HepG2 (cell line): Measurements from ENCODE around the gene ZCCHC7. TPM values are rescaled to one million over a fixed set of nuclear protein-coding genes. Genes with fewer than 3 reads are reported as not detected.

ENCODE experiments used
- ATAC-seq: fragments of 200-7000 bp; cut with Tn5 transposase; 3 replicates; pipeline ENCODE4 v1.9.1; 2020; ENCODE audit warnings: mild to moderate bottlenecking, moderate library complexity
- BruUV-seq: library from RNA; stranded (reverse); fragments of 400-500 nt; replicated peaks from 2 replicates; lab custom pipeline; 2021; lab: Mats Ljungman, UMichigan
- CTCF ChIA-PET: fragments of 300-600 bp; formaldehyde crosslinking; extraction: SDS; loops from one replicate; lab custom pipeline; 2021; ENCODE audit warnings: low total read pairs, inconsistent platforms, low intra/inter-chr PET ratio; lab: Yijun Ruan, JAX
- POLR2A ChIA-PET: fragments of 350-600 bp; sonication (Branson Sonifier 250); formaldehyde crosslinking; loops from one replicate; lab custom pipeline; 2020; ENCODE audit warnings: antibody characterized with exemption, inconsistent platforms; lab: Yijun Ruan, JAX
- DNase-seq: peaks from one replicate; pipeline ENCODE4 v3.0.0-alpha.2; 2015; ENCODE audit warnings: low spot score
- FAIRE-seq: peaks from 3 replicates; lab custom pipeline; 2011; peaks lifted over from hg19 to GRCh38; lab: Jason Lieb, UNC
- H2AFZ ChIP-seq: one replicate; pipeline ENCODE4 v1.6.1; 2011; ENCODE audit warnings: low read length, inconsistent platforms
- H3K27ac ChIP-seq: fragments of 300-600 bp; 3 replicates; pipeline ENCODE4 v1.8.0; 2011; ENCODE audit warnings: mixed run types, mild to moderate bottlenecking, mixed read lengths, low read length, inconsistent platforms; ENCODE audit not compliant: insufficient read depth; ENCODE audit errors: extremely low read length
- H3K27me3 ChIP-seq, 2 experiments: fragments of 200-600 bp in 1 of 2; 2 replicates in 1 of 2; 3 replicates in 1 of 2; pipeline versions ENCODE4 v1.6.0 to v1.8.0; 2011; ENCODE audit warnings: low read length in 2 of 2, mild to moderate bottlenecking in 2 of 2, moderate library complexity in 2 of 2, inconsistent platforms in 1 of 2; ENCODE audit not compliant: insufficient read depth in 2 of 2, control insufficient read depth in 1 of 2
- H3K36me3 ChIP-seq, 2 experiments: fragments of 200-600 bp in 1 of 2; replicated peaks in 1 of 2; 2 replicates in 1 of 2; 3 replicates in 1 of 2; pipeline versions ENCODE4 v1.5.1 to v1.8.0; 2011; ENCODE audit warnings: low read length in 2 of 2, inconsistent platforms in 1 of 2; ENCODE audit not compliant: insufficient read depth in 2 of 2, control insufficient read depth in 1 of 2
- H3K4me1 ChIP-seq: 2 replicates; pipeline ENCODE4 v1.5.1; 2012; ENCODE audit warnings: low read length, inconsistent platforms; ENCODE audit not compliant: insufficient read depth
- H3K4me2 ChIP-seq: 2 replicates; pipeline ENCODE4 v1.6.0; 2011; ENCODE audit warnings: low read depth, low read length, inconsistent platforms
- H3K4me3 ChIP-seq, 3 experiments: fragments of 200-600 bp in 1 of 3; sonication (generic), shearing (Covaris generic) in 1 of 3; replicated peaks in 1 of 3; 2 replicates each; pipeline ENCODE4 v1.5.1; 2011 to 2016; ENCODE audit warnings: low read length in 3 of 3, inconsistent platforms in 2 of 3, low read depth in 2 of 3, mild to moderate bottlenecking in 2 of 3, control low read depth in 1 of 3, mixed read lengths in 1 of 3; ENCODE audit not compliant: insufficient read depth in 1 of 3
- H3K79me2 ChIP-seq: one replicate; pipeline ENCODE4 v1.6.1; 2011; ENCODE audit warnings: low read length, inconsistent platforms; ENCODE audit not compliant: insufficient read depth
- H3K9ac ChIP-seq: 2 replicates; pipeline ENCODE4 v1.6.0; 2011; ENCODE audit warnings: mild to moderate bottlenecking, low read depth, low read length, inconsistent platforms; ENCODE audit not compliant: insufficient read depth
- H3K9me3 ChIP-seq: 2 replicates; pipeline ENCODE4 v1.5.1; 2012; ENCODE audit warnings: mild to moderate bottlenecking, low read length
- H4K20me1 ChIP-seq: 2 replicates; pipeline ENCODE4 v1.6.0; 2011; ENCODE audit warnings: inconsistent platforms, mild to moderate bottlenecking, low read length, moderate library complexity; ENCODE audit not compliant: insufficient read depth
- ATAD3A ChIP-seq: sonication (generic); formaldehyde crosslinking; IDR thresholded peaks from 2 replicates; pipeline ENCODE4 v1.4.0; 2020; ENCODE audit warnings: missing genetic modification reagents
- ATF1 ChIP-seq: IDR thresholded peaks from 2 replicates; pipeline ENCODE4 v1.6.1; 2016; ENCODE audit warnings: mild to moderate bottlenecking, control low read depth
- CEBPZ ChIP-seq: IDR thresholded peaks from 2 replicates; pipeline ENCODE4 v1.6.1; 2012; ENCODE audit warnings: low read length, improper control_type of control experiment
- DRAP1 ChIP-seq: IDR thresholded peaks from 2 replicates; pipeline ENCODE4 v1.6.1; 2016; ENCODE audit warnings: missing genetic modification reagents, missing compliant biosample characterization
- NPAS2 ChIP-seq: sonication (generic); formaldehyde crosslinking; IDR thresholded peaks from 2 replicates; pipeline ENCODE4 v1.8.0; 2022; ENCODE audit warnings: mild to moderate bottlenecking, missing genetic modification reagents, borderline replicate concordance
- RELA ChIP-seq: sonication (generic); formaldehyde crosslinking; IDR thresholded peaks from 2 replicates; pipeline ENCODE4 v1.4.0; 2020; ENCODE audit warnings: missing genetic modification reagents
- SATB2 ChIP-seq: sonication (generic); formaldehyde crosslinking; IDR thresholded peaks from 2 replicates; pipeline ENCODE4 v1.5.0; 2020; ENCODE audit warnings: missing genetic modification reagents
- ZKSCAN1 ChIP-seq: fragments of 150-350 bp; IDR thresholded peaks from 2 replicates; pipeline ENCODE4 v1.6.1; 2014; ENCODE audit warnings: low read length
- ZNF10 ChIP-seq: sonication (generic); formaldehyde crosslinking; IDR thresholded peaks from 2 replicates; pipeline ENCODE4 v1.4.0; 2020; ENCODE audit warnings: mild to moderate bottlenecking, low read depth, missing genetic modification reagents, borderline replicate concordance
- ZNF138 ChIP-seq: sonication (generic); formaldehyde crosslinking; IDR thresholded peaks from 2 replicates; pipeline ENCODE4 v1.5.0; 2020; ENCODE audit warnings: mild to moderate bottlenecking, low read depth, missing genetic modification reagents
- ZNF362 ChIP-seq: sonication (generic); formaldehyde crosslinking; IDR thresholded peaks from 2 replicates; pipeline ENCODE4 v1.4.0; 2020; ENCODE audit warnings: missing genetic modification reagents, mild to moderate bottlenecking, borderline replicate concordance
- ZNF446 ChIP-seq: sonication (generic); formaldehyde crosslinking; IDR thresholded peaks from 2 replicates; pipeline ENCODE4 v1.5.0; 2020; ENCODE audit warnings: mild to moderate bottlenecking, missing genetic modification reagents
- ZNF629 ChIP-seq: sonication (generic); formaldehyde crosslinking; conservative IDR thresholded peaks from 2 replicates; pipeline ENCODE4 v1.5.0; 2020; ENCODE audit warnings: missing genetic modification reagents
- ZNF746 ChIP-seq: sonication (generic); formaldehyde crosslinking; IDR thresholded peaks from 2 replicates; pipeline ENCODE4 v1.8.0; 2022; ENCODE audit warnings: mild to moderate bottlenecking, missing genetic modification reagents
- WGBS: methylation state at CpG from one replicate; pipeline ENCODE4 v1.1.6; 2017; ENCODE audit warnings: low lambda C conversion rate; 5-methylcytosine and 5-hydroxymethylcytosine counted together
- in situ Hi-C: cut with HindIII; loops from 2 replicates; pipeline ENCODE4 v1.10.0; 2017; ENCODE audit warnings: low pct_unique_long_range_greater_than_20kb; ENCODE audit not compliant: extremely low pct_ligation_motif_present
- intact Hi-C: fragments of 100-400 bp; cut with micrococcal nuclease; formaldehyde crosslinking; loops from one replicate; pipeline ENCODE4 v1.10.0; 2022; ENCODE audit not compliant: unreplicated experiment
- polyA plus RNA-seq, 8 experiments: library from polyadenylated mRNA; depleted of rRNA in 3 of 8; stranded (reverse) in 7 of 8; unstranded in 1 of 8; fragments of >200 nt; fragmentation: Illumina TruSeq in 4 of 8; extraction: Trizol in 4 of 8; gene quantifications; 2 replicates each; pipeline versions ENCODE4 v1.2.1 to v1.2.3, GENCODE V29; 2011 to 2016; ENCODE audit warnings: low read depth in 4 of 8, missing spikeins in 1 of 8, mixed read lengths in 1 of 8; ENCODE audit not compliant: insufficient read depth in 1 of 8
- total RNA-seq, 5 experiments: library from RNA; depleted of rRNA; stranded (reverse); fragments of >200 nt; fragmentation: Illumina TruSeq; extraction: Trizol; gene quantifications; 2 replicates each; pipeline ENCODE4 v1.2.3, GENCODE V29; 2016; ENCODE audit warnings: low read depth in 1 of 5

ZCCHC7 gene
- total and polyA plus RNA-seq, 2 of the 13 experiments (the other 11 are each of a cell fraction or from before 2014, with no cell fraction given) = 13.6 to 19.3 TPM

- FAIRE-seq (no peak), ATAC-seq (no peak)
- intact Hi-C loops = no loop called here
Observed at GRCh38 chr9:37221489-37222106, 101.2 kb downstream of the ZCCHC7 start.

More at GRCh38 chr9:37221489-37222106, 101.2 kb downstream of the ZCCHC7 start:
- CTCF ChIA-PET = no interaction called here
- Histone ChIP-seq H3K79me2 (no peaks in the 10 kb centered on the region), H3K9me3 (no peaks in the 10 kb centered on the region), H3K4me2 (no peak overlapping the region), H3K27ac (no peak overlapping the region), H3K4me3 (no peak overlapping the region), H3K9ac (no peak overlapping the region), H3K27me3 (no peaks in the 10 kb centered on the region), H3K4me1 (no peaks in the 10 kb centered on the region), H2AFZ (no peak overlapping the region), H3K36me3 (no peaks in the 10 kb centered on the region), H4K20me1 (no peaks in the 10 kb centered on the region)
- DNase-seq = no peak
- POLR2A ChIA-PET = no interaction called here
- TF ChIP-seq ZNF629 (CRISPR knock-in tag) (no peak), ZKSCAN1 (no peak), ZNF746 (CRISPR knock-in tag) (no peak), SATB2 (CRISPR knock-in tag) (no peak), ZNF138 (CRISPR knock-in tag) (no peak), ZNF446 (CRISPR knock-in tag) (no peak), ZNF362 (no peak), ATAD3A (no peak), CEBPZ (no peak), ATF1 (no peak), ZNF10 (no peak), NPAS2 (CRISPR knock-in tag) (no peak), RELA (CRISPR knock-in tag) (no peak), DRAP1 (CRISPR knock-in tag) (no peak)
- WGBS = 93% methylated on average over 1 of the region's 1 CpG
- in situ Hi-C loops = no loop called here
- no TSS peak for BruUV-seq
